Endothelial cell of umbilical vein (primary cell): ENCODE measurements around the gene KAT2B. TPM values are rescaled to one million over a fixed set of nuclear protein-coding genes. Genes with fewer than 3 reads are reported as not detected.

ENCODE experiments used
- BruUV-seq: library from RNA; stranded (reverse); fragments of 400-500 nt; replicated peaks from 2 replicates; lab custom pipeline; 2021; lab: Mats Ljungman, UMichigan
- CTCF ChIA-PET: fragments of 300-600, 350-600 bp; sonication (Branson Sonifier 250); formaldehyde crosslinking; loops from one replicate; lab custom pipeline; 2021; ENCODE audit warnings: antibody characterized with exemption, inconsistent platforms; lab: Charles Lee
- POLR2A ChIA-PET: fragments of 300-600, 350-600 bp; sonication (Branson Sonifier 250); formaldehyde crosslinking; loops from one replicate; lab custom pipeline; 2021; ENCODE audit warnings: antibody characterized with exemption, inconsistent platforms; lab: Charles Lee
- DNase-seq: peaks from one replicate; pipeline ENCODE4 v3.0.0-alpha.2; 2011; ENCODE audit warnings: low read depth, low spot score
- FAIRE-seq: peaks from 2 replicates; lab custom pipeline; 2011; peaks lifted over from hg19 to GRCh38; lab: Jason Lieb, UNC
- H2AFZ ChIP-seq: 2 replicates; pipeline ENCODE4 v1.6.0; 2012; ENCODE audit warnings: low read depth, low read length, control low read depth, inconsistent platforms
- H3K27ac ChIP-seq: 2 replicates; pipeline ENCODE4 v1.5.1; 2011; ENCODE audit warnings: low read depth, mild to moderate bottlenecking, control low read depth, low read length, moderate library complexity; ENCODE audit not compliant: insufficient read depth
- H3K27me3 ChIP-seq, 2 experiments: 2 replicates each; pipeline versions ENCODE4 v1.6.0 to v1.6.1; 2011; ENCODE audit warnings: low read length in 2 of 2, mixed read lengths in 1 of 2; ENCODE audit not compliant: control insufficient read depth in 2 of 2, insufficient read depth in 2 of 2
- H3K36me3 ChIP-seq, 2 experiments: 2 replicates in 1 of 2; 3 replicates in 1 of 2; pipeline ENCODE4 v1.5.1; 2011; ENCODE audit warnings: low read length in 2 of 2, mild to moderate bottlenecking in 1 of 2, moderate library complexity in 1 of 2; ENCODE audit not compliant: control insufficient read depth in 2 of 2, insufficient read depth in 2 of 2; ENCODE audit errors: extremely low read depth in 1 of 2
- H3K4me1 ChIP-seq: 3 replicates; pipeline ENCODE4 v1.5.1; 2011; ENCODE audit warnings: mild to moderate bottlenecking, low read length; ENCODE audit not compliant: control insufficient read depth, insufficient read depth; ENCODE audit errors: extremely low read depth
- H3K4me2 ChIP-seq: 2 replicates; pipeline ENCODE4 v1.6.1; 2011; ENCODE audit warnings: low read length, control low read depth, mixed read lengths; ENCODE audit not compliant: insufficient read depth
- H3K4me3 ChIP-seq, 3 experiments: fragments of 200-600 bp in 1 of 3; sonication (generic), shearing (Covaris generic) in 1 of 3; replicated peaks in 1 of 3; 2 replicates each; pipeline ENCODE4 v1.5.1; 2011 to 2016; ENCODE audit warnings: control low read depth in 3 of 3, low read length in 3 of 3, mild to moderate bottlenecking in 2 of 3, inconsistent platforms in 1 of 3, low read depth in 1 of 3, moderate library complexity in 1 of 3; ENCODE audit not compliant: insufficient read depth in 1 of 3
- H3K79me2 ChIP-seq: 2 replicates; pipeline ENCODE4 v1.6.0; 2012; ENCODE audit warnings: low read length, inconsistent platforms; ENCODE audit not compliant: control insufficient read depth, insufficient read depth
- H3K9ac ChIP-seq: replicated peaks from 2 replicates; pipeline ENCODE3; 2011; ENCODE audit warnings: low read length, control low read depth; ENCODE audit not compliant: insufficient read depth; ENCODE audit errors: extremely low read depth
- H3K9me1 ChIP-seq: replicated peaks from 3 replicates; pipeline ENCODE4 v1.6.0; 2011; ENCODE audit warnings: mild to moderate bottlenecking, low read length; ENCODE audit not compliant: control insufficient read depth, insufficient read depth; ENCODE audit errors: extremely low read depth
- H3K9me3 ChIP-seq: replicated peaks from 2 replicates; pipeline ENCODE4 v1.5.1; 2012; ENCODE audit warnings: low read length, inconsistent platforms; ENCODE audit not compliant: control insufficient read depth, insufficient read depth
- H4K20me1 ChIP-seq: replicated peaks from 2 replicates; pipeline ENCODE3; 2011; ENCODE audit warnings: mild to moderate bottlenecking, low read length; ENCODE audit not compliant: control insufficient read depth, insufficient read depth; ENCODE audit errors: extremely low read depth
- EZH2 ChIP-seq: IDR thresholded peaks from 2 replicates; pipeline ENCODE4 v1.6.1; 2012; ENCODE audit warnings: borderline replicate concordance, low read depth, mild to moderate bottlenecking, moderate library complexity, low read length, inconsistent platforms; ENCODE audit not compliant: severe bottlenecking
- FOS ChIP-seq: IDR thresholded peaks from 2 replicates; pipeline ENCODE4 v1.6.1; 2011; ENCODE audit warnings: mild to moderate bottlenecking, low read length, moderate library complexity, borderline replicate concordance; ENCODE audit not compliant: insufficient read depth
- GATA2 ChIP-seq: IDR thresholded peaks from 2 replicates; pipeline ENCODE4 v1.7.0; 2011; ENCODE audit warnings: low read depth, mild to moderate bottlenecking, moderate library complexity, mixed read lengths, low read length; ENCODE audit not compliant: insufficient read length, insufficient read depth
- JUN ChIP-seq: IDR thresholded peaks from 2 replicates; pipeline ENCODE4 v1.6.1; 2011; ENCODE audit warnings: borderline replicate concordance, low read depth; ENCODE audit not compliant: insufficient read length, insufficient read depth
- MYC ChIP-seq: IDR thresholded peaks from one replicate; pipeline ENCODE4 v1.6.1; 2011; ENCODE audit warnings: mild to moderate bottlenecking, low read depth, low read length
- POLR2A ChIP-seq: IDR thresholded peaks from 2 replicates; pipeline ENCODE4 v1.6.1; 2012; ENCODE audit warnings: low read depth, mild to moderate bottlenecking, control low read depth, low read length
- POLR2AphosphoS5 ChIP-seq: IDR thresholded peaks from 2 replicates; pipeline ENCODE4 v1.6.1; 2012; ENCODE audit warnings: low read depth, mild to moderate bottlenecking, control low read depth, low read length, moderate library complexity; ENCODE audit not compliant: insufficient read depth
- dilution Hi-C: fragments of 300-500 bp; cut with MboI; formaldehyde crosslinking; loops from one replicate; pipeline ENCODE4 v1.15.0; 2019; ENCODE audit warnings: low sequenced_read_pairs; ENCODE audit not compliant: extremely low pct_ligation_motif_present
- intact Hi-C: fragments of 100-400 bp; cut with micrococcal nuclease; formaldehyde crosslinking; loops from one replicate; pipeline ENCODE4 v1.10.0; 2022
- polyA plus RNA-seq, 4 experiments: library from polyadenylated mRNA; depleted of rRNA in 3 of 4; stranded (reverse) in 3 of 4; unstranded in 1 of 4; fragments of >200 nt; gene quantifications; 2 replicates each; pipeline versions ENCODE4 v1.2.1 to v1.2.3, GENCODE V29; 2011 to 2012; ENCODE audit warnings: missing spikeins in 1 of 4
- total RNA-seq: library from RNA; stranded (reverse); gene quantifications from 2 replicates; pipeline ENCODE4 v1.2.3, GENCODE V29; 2021
- TF ChIP-seq, protein P1 (sequence below): IDR thresholded peaks from 2 replicates; pipeline ENCODE4 v1.6.1; 2011; ENCODE audit not compliant: insufficient read depth, insufficient read length
- TF ChIP-seq, protein P2 (sequence below), 2 donors: IDR thresholded peaks; 1 replicate in 1 of 2; 2 replicates in 1 of 2; pipeline ENCODE4 v1.5.1; 2011; ENCODE audit warnings: low read length in 2 of 2, mild to moderate bottlenecking in 2 of 2, moderate library complexity in 2 of 2, control low read depth in 1 of 2, inconsistent platforms in 1 of 2, low read depth in 1 of 2; ENCODE audit not compliant: insufficient read depth in 1 of 2; ENCODE audit errors: extremely low read depth in 1 of 2

The KAT2B gene
- total and polyA plus RNA-seq, 2 donors (not counting 3 experiments of a cell fraction or from before 2014, with no cell fraction given), result 2.6 to 11.0 TPM

DNA sequence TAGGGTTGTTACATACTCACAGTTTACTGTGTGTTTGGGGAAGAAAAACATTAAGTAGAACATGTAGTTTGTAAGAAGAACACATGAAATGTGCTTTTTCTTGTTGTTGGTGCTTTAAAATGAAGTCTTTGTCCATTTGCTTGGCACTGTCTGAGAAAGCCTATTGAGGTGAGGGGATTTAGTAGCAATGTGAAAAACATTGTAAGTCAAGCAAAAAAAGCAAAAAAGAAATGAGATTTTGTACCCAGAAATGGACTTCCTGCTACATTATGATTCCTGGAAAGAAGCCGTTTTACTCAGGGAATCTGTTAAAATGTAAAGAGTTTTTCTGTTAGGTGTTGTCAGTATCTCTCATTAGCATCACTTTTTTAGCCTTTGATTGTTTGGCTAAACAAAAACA lies 59.9 kb downstream of the KAT2B start:
- Histone ChIP-seq H3K4me2 (no peak overlapping the region), H2AFZ (no peak overlapping the region), H3K9me1 (no peaks in the 10 kb centered on the region), H3K27me3 (no peaks in the 10 kb centered on the region), H3K9me3 (no peaks in the 10 kb centered on the region), H3K4me3 (no peak overlapping the region), H3K79me2 (no peaks in the 10 kb centered on the region), H3K27ac (no peak overlapping the region), H4K20me1 (no peaks in the 10 kb centered on the region), H3K36me3 (no peaks in the 10 kb centered on the region), H3K4me1 (no peaks in the 10 kb centered on the region), H3K9ac (no peak overlapping the region)
- dilution Hi-C loops (no loop called here), intact Hi-C loops (no loop called here)
- no TSS peak for BruUV-seq
- DNase-seq (no peak), FAIRE-seq (no peak)
- TF ChIP-seq JUN, result no peak
- TF ChIP-seq POLR2AphosphoS5, result no peak
- no peak for TF ChIP-seq GATA2
- TF ChIP-seq POLR2A, result no peak
- no peak for TF ChIP-seq FOS
- TF ChIP-seq, protein P1, sequence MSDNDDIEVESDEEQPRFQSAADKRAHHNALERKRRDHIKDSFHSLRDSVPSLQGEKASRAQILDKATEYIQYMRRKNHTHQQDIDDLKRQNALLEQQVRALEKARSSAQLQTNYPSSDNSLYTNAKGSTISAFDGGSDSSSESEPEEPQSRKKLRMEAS, result no peak
- TF ChIP-seq, protein P2, sequence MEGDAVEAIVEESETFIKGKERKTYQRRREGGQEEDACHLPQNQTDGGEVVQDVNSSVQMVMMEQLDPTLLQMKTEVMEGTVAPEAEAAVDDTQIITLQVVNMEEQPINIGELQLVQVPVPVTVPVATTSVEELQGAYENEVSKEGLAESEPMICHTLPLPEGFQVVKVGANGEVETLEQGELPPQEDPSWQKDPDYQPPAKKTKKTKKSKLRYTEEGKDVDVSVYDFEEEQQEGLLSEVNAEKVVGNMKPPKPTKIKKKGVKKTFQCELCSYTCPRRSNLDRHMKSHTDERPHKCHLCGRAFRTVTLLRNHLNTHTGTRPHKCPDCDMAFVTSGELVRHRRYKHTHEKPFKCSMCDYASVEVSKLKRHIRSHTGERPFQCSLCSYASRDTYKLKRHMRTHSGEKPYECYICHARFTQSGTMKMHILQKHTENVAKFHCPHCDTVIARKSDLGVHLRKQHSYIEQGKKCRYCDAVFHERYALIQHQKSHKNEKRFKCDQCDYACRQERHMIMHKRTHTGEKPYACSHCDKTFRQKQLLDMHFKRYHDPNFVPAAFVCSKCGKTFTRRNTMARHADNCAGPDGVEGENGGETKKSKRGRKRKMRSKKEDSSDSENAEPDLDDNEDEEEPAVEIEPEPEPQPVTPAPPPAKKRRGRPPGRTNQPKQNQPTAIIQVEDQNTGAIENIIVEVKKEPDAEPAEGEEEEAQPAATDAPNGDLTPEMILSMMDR (IDR thresholded peaks at IDR 0.05; ENCODE audit: extremely low read depth in 1 of 2, insufficient read depth in 1 of 2, low read depth in 1 of 2, low read length in 2 of 2), result no peak
- no peak for TF ChIP-seq EZH2
- TF ChIP-seq MYC, result no peak
- POLR2A ChIA-PET, result no interaction called here
- CTCF ChIA-PET, result no interaction called here
